Spleen (tissue), 11 donors: Measurements from ENCODE around the gene ADAMTSL3. TPM values are rescaled to one million over a fixed set of nuclear protein-coding genes. Genes with fewer than 3 reads are reported as not detected.

Experiments
- DNase-seq: peaks from one replicate; pipeline ENCODE4 v3.0.0-alpha.2; 2020
- H3K27ac ChIP-seq, 8 donors: fragments of 200-600 bp; sonication (generic) in 7 of 8; 1 replicate in 4 of 8; 2 replicates in 4 of 8; pipeline versions ENCODE4 v1.5.0 to v1.8.0; 2016 to 2021; ENCODE audit warnings: inconsistent platforms in 4 of 8, mild to moderate bottlenecking in 4 of 8, moderate library complexity in 1 of 8
- H3K27me3 ChIP-seq, 7 donors: fragments of 200-600 bp; sonication (generic) in 6 of 7; replicated peaks in 1 of 7; 1 replicate in 4 of 7; 2 replicates in 3 of 7; pipeline versions ENCODE4 v1.5.0 to v1.8.0; 2016 to 2021; ENCODE audit warnings: inconsistent platforms in 3 of 7, mild to moderate bottlenecking in 1 of 7
- H3K36me3 ChIP-seq, 6 donors: fragments of 200-600 bp; sonication (generic) in 5 of 6; 1 replicate in 4 of 6; 2 replicates in 2 of 6; pipeline versions ENCODE4 v1.5.0 to v1.8.0; 2016 to 2021; ENCODE audit warnings: inconsistent platforms in 2 of 6
- H3K4me1 ChIP-seq, 6 donors: fragments of 200-600 bp; sonication (generic) in 5 of 6; 1 replicate in 3 of 6; 2 replicates in 3 of 6; pipeline versions ENCODE4 v1.5.0 to v1.8.0; 2016 to 2021; ENCODE audit warnings: inconsistent platforms in 3 of 6
- H3K4me3 ChIP-seq, 8 donors: fragments of 200-600 bp; sonication (generic) in 7 of 8; 1 replicate in 4 of 8; 2 replicates in 4 of 8; pipeline versions ENCODE4 v1.5.0 to v1.8.0; 2016 to 2021; ENCODE audit warnings: inconsistent platforms in 4 of 8, mild to moderate bottlenecking in 4 of 8, moderate library complexity in 2 of 8
- H3K9me3 ChIP-seq, 8 donors: fragments of 200-600 bp; sonication (generic) in 7 of 8; 1 replicate in 4 of 8; 2 replicates in 4 of 8; pipeline versions ENCODE4 v1.5.0 to v1.8.0; 2016 to 2021; ENCODE audit warnings: inconsistent platforms in 4 of 8
- POLR2A ChIP-seq, 3 donors: fragments of 450-650 bp; IDR thresholded peaks; one replicate each; pipeline ENCODE4 v1.5.1; 2017; ENCODE audit warnings: antibody characterized with exemption in 3 of 3, mild to moderate bottlenecking in 1 of 3
- POLR2AphosphoS5 ChIP-seq, 3 donors: sonication (generic); formaldehyde crosslinking; IDR thresholded peaks; one replicate each; pipeline ENCODE4 v1.5.1; 2017; ENCODE audit warnings: antibody characterized with exemption in 3 of 3
- WGBS, 5 donors: extraction: QIAGEN DNeasy Blood & Tissue Kit in 3 of 5; methylation state at CpG; one replicate each; pipeline versions ENCODE4 v1.1.5 to v1.1.7; 2013 to 2018; 5-methylcytosine and 5-hydroxymethylcytosine counted together
- intact Hi-C: fragments of 100-400 bp; cut with DNase I; formaldehyde crosslinking; loops from one replicate; pipeline ENCODE4 v1.15.0; 2023; ENCODE audit warnings: low total_unique reads
- polyA plus RNA-seq, 3 donors: library from polyadenylated mRNA; stranded (reverse); fragments of 200-250 nt; gene quantifications; one replicate each; pipeline ENCODE4 v1.2.1, GENCODE V29; 2013
- total RNA-seq, 7 donors: library from RNA; depleted of rRNA in 3 of 7; stranded (reverse); fragments of >200 nt in 3 of 7; fragmentation: NEBNext Ultra II Directional in 4 of 7; extraction: Animal tissue kit (Norgen Biotek cat#: 25700) in 4 of 7; gene quantifications; one replicate each; pipeline versions ENCODE4 v1.1.0 to v1.2.1, GENCODE V29; 2016 to 2021
- TF ChIP-seq, protein P1 (sequence below), 11 experiments: fragments of 200-600 bp in 7 of 11; fragments of 450-650 bp in 4 of 11; sonication (generic) in 4 of 11; IDR thresholded peaks in 8 of 11; conservative IDR thresholded peaks in 3 of 11; 1 replicate in 7 of 11; 2 replicates in 4 of 11; pipeline versions ENCODE4 v1.4.0 to v1.8.0; 2016 to 2021; ENCODE audit warnings: antibody characterized with exemption in 11 of 11, inconsistent platforms in 4 of 11, mild to moderate bottlenecking in 1 of 11
- donor health status: healthy with polysubstance abuse.
- donor health status: DM: no; HTN: no; CAD: no; lungs with moderate emphysema.
- donor health status: DM: no; HTN: no; CAD: no.
- donor health status: Bipolar disorder and iron deficiency.
- donor health status: healthy.
- donor health status: DM: no; HTN: no; CAD: no.
- donor health status: DM: yes; HTN: yes; CAD: no.

The ADAMTSL3 gene
- total and polyA plus RNA-seq, 10 donors = 0.09 to 5.7 (median 2.9) TPM

DNA sequence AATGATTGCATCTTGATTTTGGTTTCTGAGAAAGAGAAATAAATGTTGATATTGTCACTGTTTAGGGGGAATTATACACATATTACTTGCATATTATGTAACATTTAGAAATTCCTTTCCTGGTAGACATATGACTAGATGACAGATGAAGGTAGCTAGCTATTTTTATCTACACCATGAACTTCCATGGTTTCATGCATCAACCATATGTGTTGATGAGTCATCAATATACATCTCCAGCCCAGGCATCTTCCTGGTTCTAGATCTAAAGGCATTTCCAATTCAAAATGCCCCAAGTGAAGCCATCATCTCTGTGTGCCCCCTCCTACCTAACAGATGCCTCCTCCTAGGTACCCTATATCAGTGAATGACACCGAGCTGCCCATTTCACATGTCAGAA lies 9.5 kb upstream of the ADAMTSL3 start:
- intact Hi-C loops = no loop called here
- TF ChIP-seq, protein P1, sequence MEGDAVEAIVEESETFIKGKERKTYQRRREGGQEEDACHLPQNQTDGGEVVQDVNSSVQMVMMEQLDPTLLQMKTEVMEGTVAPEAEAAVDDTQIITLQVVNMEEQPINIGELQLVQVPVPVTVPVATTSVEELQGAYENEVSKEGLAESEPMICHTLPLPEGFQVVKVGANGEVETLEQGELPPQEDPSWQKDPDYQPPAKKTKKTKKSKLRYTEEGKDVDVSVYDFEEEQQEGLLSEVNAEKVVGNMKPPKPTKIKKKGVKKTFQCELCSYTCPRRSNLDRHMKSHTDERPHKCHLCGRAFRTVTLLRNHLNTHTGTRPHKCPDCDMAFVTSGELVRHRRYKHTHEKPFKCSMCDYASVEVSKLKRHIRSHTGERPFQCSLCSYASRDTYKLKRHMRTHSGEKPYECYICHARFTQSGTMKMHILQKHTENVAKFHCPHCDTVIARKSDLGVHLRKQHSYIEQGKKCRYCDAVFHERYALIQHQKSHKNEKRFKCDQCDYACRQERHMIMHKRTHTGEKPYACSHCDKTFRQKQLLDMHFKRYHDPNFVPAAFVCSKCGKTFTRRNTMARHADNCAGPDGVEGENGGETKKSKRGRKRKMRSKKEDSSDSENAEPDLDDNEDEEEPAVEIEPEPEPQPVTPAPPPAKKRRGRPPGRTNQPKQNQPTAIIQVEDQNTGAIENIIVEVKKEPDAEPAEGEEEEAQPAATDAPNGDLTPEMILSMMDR (IDR thresholded peaks at IDR 0.05 in 8 of 11, conservative IDR thresholded peaks at IDR 0.05 in 3 of 11) = no peak
- no peak for TF ChIP-seq POLR2A (IDR thresholded peaks at IDR 0.05)
- TF ChIP-seq POLR2AphosphoS5 (IDR thresholded peaks at IDR 0.05) = no peak
- no peak overlapping the region for H3K27ac ChIP-seq

DNA sequence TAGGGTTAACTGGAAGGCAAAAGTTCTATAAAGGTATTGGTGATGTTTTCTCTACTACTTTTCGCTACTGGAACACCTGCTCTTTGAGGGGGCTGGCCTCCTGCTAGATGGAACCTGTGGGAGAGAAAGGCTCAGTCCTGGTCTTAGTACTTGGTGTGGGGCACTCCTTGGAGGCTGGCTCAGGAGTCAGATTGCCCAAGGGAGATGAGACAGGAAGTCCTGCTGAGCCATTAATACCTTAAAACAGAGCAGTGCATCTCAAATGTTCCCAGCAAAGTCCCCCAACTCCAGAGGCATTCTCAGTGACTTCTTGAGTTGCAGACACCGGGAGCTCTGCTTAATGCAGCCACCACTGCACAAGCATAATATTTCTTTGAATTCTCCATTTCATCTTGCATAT lies 3.1 kb upstream of the ADAMTSL3 start:
- Histone ChIP-seq H3K36me3 (no peaks in the 10 kb centered on the region), H3K27ac (no peak overlapping the region), H3K4me1 (peaks cover 0 to 12% (median 0%) of the 10 kb centered on the region in 6 donors), H3K4me3 (no peak overlapping the region), H3K9me3 (no peaks in the 10 kb centered on the region), H3K27me3 (peaks cover 0 to 61% (median 27%) of the 10 kb centered on the region in 7 donors)
- TF ChIP-seq, protein P1 (IDR thresholded peaks at IDR 0.05 in 8 of 11, conservative IDR thresholded peaks at IDR 0.05 in 3 of 11) = no peak
- TF ChIP-seq POLR2A (IDR thresholded peaks at IDR 0.05) = no peak
- no peak for TF ChIP-seq POLR2AphosphoS5 (IDR thresholded peaks at IDR 0.05)
- intact Hi-C loops = no loop called here
- no peak for DNase-seq
- 77 to 88% (median 81%) methylated on average over 2 of the region's 2 CpGs for WGBS, 5 donors

More for the DNA sequence above, 9.5 kb upstream of the ADAMTSL3 start:
- H3K27me3 ChIP-seq = peaks cover 0 to 6% (median 0%) of the 10 kb centered on the region in 7 donors
- WGBS, 5 donors = 78 to 97% (median 88%) methylated on average over 1 of the region's 1 CpG
- no peaks in the 10 kb centered on the region for H3K4me1 ChIP-seq
- H3K36me3 ChIP-seq = no peaks in the 10 kb centered on the region
- H3K4me3 ChIP-seq = no peak overlapping the region
- peaks cover 0 to 35% (median 19%) of the 10 kb centered on the region in 8 donors for H3K9me3 ChIP-seq
- no peak for DNase-seq

DNA sequence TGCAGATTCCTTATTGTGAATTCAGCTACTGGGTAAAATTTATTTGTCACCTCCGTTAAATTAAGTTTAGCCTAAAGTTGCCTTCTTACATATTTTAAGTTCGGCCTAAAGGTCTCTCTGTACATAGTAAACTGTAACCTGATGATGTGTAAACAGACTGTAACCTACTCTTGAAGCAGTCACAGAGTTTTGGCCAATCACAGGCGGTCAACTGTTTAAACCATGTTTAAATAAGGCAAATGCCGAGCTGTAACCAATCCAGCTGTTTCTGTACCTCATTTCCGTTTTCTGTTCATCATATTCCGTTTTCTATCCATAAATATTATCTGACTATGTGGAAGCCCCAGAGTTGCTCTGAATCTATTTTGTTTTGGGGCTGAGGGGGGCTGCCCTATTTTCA lies 2.4 kb upstream of the ADAMTSL3 start:
- no peak for DNase-seq
- no peaks in the 10 kb centered on the region for H3K9me3 ChIP-seq
- peaks cover 0 to 68% (median 27%) of the 10 kb centered on the region in 7 donors for H3K27me3 ChIP-seq
- intact Hi-C loops = no loop called here
- WGBS, 5 donors = 80 to 90% (median 82%) methylated on average over 6 of the region's 6 CpGs
- TF ChIP-seq, protein P1 (IDR thresholded peaks at IDR 0.05 in 8 of 11, conservative IDR thresholded peaks at IDR 0.05 in 3 of 11) = no peak
- TF ChIP-seq POLR2A (IDR thresholded peaks at IDR 0.05) (no peak), POLR2AphosphoS5 (IDR thresholded peaks at IDR 0.05) (no peak)
- peaks cover 0 to 12% (median 0%) of the 10 kb centered on the region in 6 donors for H3K4me1 ChIP-seq
- H3K4me3 ChIP-seq = no peak overlapping the region
- H3K36me3 ChIP-seq = no peaks in the 10 kb centered on the region
- no peak overlapping the region for H3K27ac ChIP-seq

DNA sequence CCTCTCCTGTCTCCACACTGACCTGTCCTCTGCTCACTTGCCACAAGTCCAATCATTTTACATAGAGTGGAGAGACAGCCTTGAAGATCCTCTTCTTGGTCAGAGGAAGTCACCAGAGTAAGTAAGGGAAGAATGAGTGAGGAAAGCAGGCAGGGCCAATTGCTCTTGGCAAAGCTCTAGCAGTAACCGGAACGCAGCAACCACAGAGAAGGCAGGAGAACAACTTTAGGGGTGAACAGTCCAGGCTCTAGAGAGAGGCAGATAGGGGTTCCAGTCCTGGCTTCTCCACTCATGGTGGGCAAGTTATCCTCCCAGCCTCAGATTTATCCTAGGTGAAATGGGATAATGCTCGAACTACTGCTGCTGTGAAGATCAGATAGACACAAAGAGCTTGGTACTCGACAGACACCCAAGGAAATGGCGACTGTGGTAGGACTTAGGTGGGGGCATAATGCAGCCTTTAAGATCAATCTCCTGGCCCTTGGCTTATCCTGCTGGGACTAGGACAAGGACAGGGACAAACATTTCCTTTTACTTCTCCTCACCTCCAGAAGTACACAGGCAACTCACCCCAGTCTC lies 1.2 kb upstream of the ADAMTSL3 start:
- Histone ChIP-seq H3K36me3 (no peaks in the 10 kb centered on the region), H3K4me1 (peaks cover 0 to 12% (median 0%) of the 10 kb centered on the region in 6 donors), H3K4me3 (no peak overlapping the region), H3K9me3 (no peaks in the 10 kb centered on the region), H3K27me3 (peaks cover 0 to 80% (median 27%) of the 10 kb centered on the region in 7 donors), H3K27ac (no peak overlapping the region)
- DNase-seq = no peak
- 74 to 92% (median 84%) methylated on average over 5 of the region's 5 CpGs for WGBS, 5 donors
- TF ChIP-seq, protein P1 (IDR thresholded peaks at IDR 0.05 in 8 of 11, conservative IDR thresholded peaks at IDR 0.05 in 3 of 11) = no peak
- TF ChIP-seq POLR2AphosphoS5 (IDR thresholded peaks at IDR 0.05) = no peak
- no peak for TF ChIP-seq POLR2A (IDR thresholded peaks at IDR 0.05)
- intact Hi-C loops = no loop called here
